ENCODE measurements around the gene ZNF777. TPM values are rescaled to one million over a fixed set of nuclear protein-coding genes. Genes with fewer than 3 reads are reported as not detected.

Gene ZNF777
- total RNA-seq, 1 experiment from 2014 or later, result 15.6 TPM

DNA sequence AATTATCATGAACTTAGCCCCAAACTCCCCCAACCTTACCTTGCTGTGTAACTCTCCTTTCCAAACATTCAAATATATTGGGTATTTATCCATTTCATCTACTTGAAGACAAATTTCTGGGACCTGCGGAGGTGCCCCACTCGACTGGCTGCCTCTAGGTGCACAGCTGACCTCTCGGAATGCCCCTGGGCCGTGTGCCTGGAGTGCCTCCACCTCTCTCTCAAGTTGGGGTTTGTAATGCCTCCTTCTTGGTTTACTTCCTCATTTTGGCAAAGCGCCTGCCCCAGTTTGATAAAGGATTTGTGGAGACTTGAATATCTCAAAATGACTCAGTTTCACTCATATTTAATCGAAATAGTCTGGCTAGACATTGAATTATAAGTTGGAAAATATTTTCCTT is 16.6 kb downstream of the ZNF777 start:
- no peak overlapping the region for H3K4ac ChIP-seq (ENCODE audit: low read depth, low read length)
- no peak for DNase-seq

More for the DNA sequence above, 16.6 kb downstream of the ZNF777 start:
- WGBS (ENCODE audit: extremely low coverage, insufficient read length, low lambda C conversion rate), result no CpG with 5 or more reads among the region's 6 CpGs
- no peaks in the 10 kb centered on the region for H3K23me2 ChIP-seq (ENCODE audit: insufficient read length, low read depth, low read length, poor library complexity, severe bottlenecking)
- H3K27ac ChIP-seq (ENCODE audit: insufficient read length, low read depth, low read length), result no peak overlapping the region
- no peak overlapping the region for H2AFZ ChIP-seq (ENCODE audit: low read length)
- H3K14ac ChIP-seq (ENCODE audit: insufficient read depth, low read length), result no peak overlapping the region
- no peaks in the 10 kb centered on the region for H3K79me1 ChIP-seq (ENCODE audit: insufficient read depth, low read depth, low read length, poor library complexity, severe bottlenecking)
- no peak overlapping the region for H3K4me2 ChIP-seq (ENCODE audit: insufficient read depth, insufficient read length, low read length)
- peaks cover under 1 to 16% (median 2%) of the 10 kb centered on the region in 3 experiments; a peak in 4 of 7 replicates for H3K36me3 Mint-ChIP-seq (ENCODE audit: insufficient read depth in 1 of 3, low read depth in 3 of 3)
- no peaks in the 10 kb centered on the region; the same call in 1 of the 2 replicates for H3K4me1 ChIP-seq (ENCODE audit: insufficient read depth, low read length)
- no peaks in the 10 kb centered on the region for H3K27me3 ChIP-seq (ENCODE audit: insufficient read depth, low read length)
- no peak overlapping the region for H4K91ac ChIP-seq (ENCODE audit: insufficient read length, low read depth, low read length)
- no peak overlapping the region for H2BK15ac ChIP-seq (ENCODE audit: low read depth, low read length)
- H4K8ac ChIP-seq (replicated peaks; ENCODE audit: insufficient read length, low read depth, low read length), result no peak overlapping the region
- H2BK5ac ChIP-seq (ENCODE audit: insufficient read length, low read length), result no peak overlapping the region
- H3K9me3 ChIP-seq (ENCODE audit: control insufficient read depth, low read depth, low read length), result no peaks in the 10 kb centered on the region
- H3K4me1 Mint-ChIP-seq, result 0 out of 4 replicates have a peak, but pooled peaks cover 0 to 4% of the 10 kb centered on the region in 2 experiments
- no peaks in the 10 kb centered on the region for H4K20me1 ChIP-seq (ENCODE audit: control insufficient read depth, insufficient read depth, insufficient read length)
- H3T11ph ChIP-seq (ENCODE audit: low read length), result no peak overlapping the region
- H2BK120ac ChIP-seq (ENCODE audit: low read depth, low read length, poor library complexity, severe bottlenecking), result no peak overlapping the region
- no peak overlapping the region for H4K5ac ChIP-seq (ENCODE audit: insufficient read length, low read depth, low read length)
- no peaks in the 10 kb centered on the region for H3K79me2 ChIP-seq (ENCODE audit: insufficient read depth, low read length)
- TF ChIP-seq, protein P1, sequence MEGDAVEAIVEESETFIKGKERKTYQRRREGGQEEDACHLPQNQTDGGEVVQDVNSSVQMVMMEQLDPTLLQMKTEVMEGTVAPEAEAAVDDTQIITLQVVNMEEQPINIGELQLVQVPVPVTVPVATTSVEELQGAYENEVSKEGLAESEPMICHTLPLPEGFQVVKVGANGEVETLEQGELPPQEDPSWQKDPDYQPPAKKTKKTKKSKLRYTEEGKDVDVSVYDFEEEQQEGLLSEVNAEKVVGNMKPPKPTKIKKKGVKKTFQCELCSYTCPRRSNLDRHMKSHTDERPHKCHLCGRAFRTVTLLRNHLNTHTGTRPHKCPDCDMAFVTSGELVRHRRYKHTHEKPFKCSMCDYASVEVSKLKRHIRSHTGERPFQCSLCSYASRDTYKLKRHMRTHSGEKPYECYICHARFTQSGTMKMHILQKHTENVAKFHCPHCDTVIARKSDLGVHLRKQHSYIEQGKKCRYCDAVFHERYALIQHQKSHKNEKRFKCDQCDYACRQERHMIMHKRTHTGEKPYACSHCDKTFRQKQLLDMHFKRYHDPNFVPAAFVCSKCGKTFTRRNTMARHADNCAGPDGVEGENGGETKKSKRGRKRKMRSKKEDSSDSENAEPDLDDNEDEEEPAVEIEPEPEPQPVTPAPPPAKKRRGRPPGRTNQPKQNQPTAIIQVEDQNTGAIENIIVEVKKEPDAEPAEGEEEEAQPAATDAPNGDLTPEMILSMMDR (conservative IDR thresholded peaks at IDR 0.05), result no peak
- H3K56ac ChIP-seq (ENCODE audit: insufficient read length, low read depth, low read length), result no peak overlapping the region
- H3K23ac ChIP-seq (ENCODE audit: insufficient read length, low read depth, low read length), result no peak overlapping the region
- H2AK5ac ChIP-seq (ENCODE audit: insufficient read length, low read length), result no peak overlapping the region
- no peak overlapping the region for H2BK12ac ChIP-seq (ENCODE audit: insufficient read length, low read depth, low read length)
- no peak overlapping the region for H2BK20ac ChIP-seq (ENCODE audit: low read depth, low read length, poor library complexity, severe bottlenecking)
- no peak overlapping the region for H3K18ac ChIP-seq (ENCODE audit: insufficient read length, low read depth, low read length)
- H3K27ac Mint-ChIP-seq, result no peak overlapping the region
- H3K9ac ChIP-seq (ENCODE audit: extremely low read depth, insufficient read length, low read length), result no peak overlapping the region
- no peaks in the 10 kb centered on the region for H3K27me3 Mint-ChIP-seq (ENCODE audit: low read depth)
- no peak overlapping the region for H3K4me3 Mint-ChIP-seq
- no peaks in the 10 kb centered on the region for H3K9me3 Mint-ChIP-seq

All from H9 (cell line).